Stimulated activated CD8-positive, alpha-beta memory T cell treated with anti-CD3 and anti-CD28 coated beads, Interleukin-4, amount 100 ng/mL, for 1 hour (primary cell): ENCODE measurements around the gene RP9.
"Not testable (repeated sequence)": the region's sequence is repeated elsewhere in the genome, so short reads cannot be mapped to it uniquely, and the experiment has no call there.

Experiments
- DNase-seq, 2 donors: peaks; one replicate each; pipeline ENCODE4 v3.0.0-alpha.2; 2020; ENCODE audit warnings: low read depth in 2 of 2, low spot score in 1 of 2

Gene RP9

GRCh38 chr7:33107136-33108066, 1.8 kb downstream of the RP9 start:
- DNase-seq, result no peak

DNA sequence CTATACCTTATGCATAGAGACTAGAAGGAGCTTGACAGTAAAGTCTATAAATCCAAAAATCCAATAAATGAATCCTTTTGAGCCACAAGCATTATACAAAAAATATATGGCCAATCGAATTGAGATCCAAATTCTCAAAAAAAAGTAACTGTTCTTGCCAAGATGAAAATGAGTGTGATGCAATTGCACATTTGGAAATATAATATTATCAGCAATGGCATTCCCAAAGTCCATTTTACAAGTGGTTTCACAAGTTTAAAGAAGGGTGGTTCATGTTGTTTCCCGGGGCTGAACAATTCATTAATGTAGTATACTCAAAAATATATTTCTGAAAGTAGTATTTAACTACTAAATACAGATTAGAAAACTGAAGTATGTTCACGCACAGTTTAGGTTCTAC, 7.3 kb downstream of the RP9 start:
- no peak for DNase-seq

DNA sequence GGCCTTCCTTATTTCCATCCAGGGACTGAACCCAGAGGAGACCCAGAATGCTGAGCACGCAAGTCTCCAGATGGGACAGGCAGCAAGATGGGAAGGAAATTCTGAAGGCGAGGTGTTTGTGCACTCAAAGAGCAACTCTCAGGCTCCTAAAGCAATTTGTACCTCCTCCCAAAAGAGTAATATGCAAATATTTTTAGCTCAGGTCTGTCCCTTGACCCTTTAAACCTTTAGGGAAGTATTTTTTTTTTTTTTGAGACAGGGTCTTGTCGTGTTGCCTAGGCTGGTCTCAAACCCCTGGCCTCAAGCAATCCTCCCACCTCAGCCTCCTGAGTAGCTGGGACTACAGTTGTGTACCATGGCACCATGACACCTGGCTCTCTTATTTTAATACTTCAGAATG, 8.4 kb downstream of the RP9 start:
- no peak for DNase-seq

- no peak for DNase-seq
Observed at GRCh38 chr7:33099154-33099940, 9.9 kb downstream of the RP9 start.

- DNase-seq, result not testable (repeated sequence)
Observed at GRCh38 chr7:33094745-33095275, 14.4 kb downstream of the RP9 start.

GRCh38 chr7:33093266-33093665, 15.9 kb downstream of the RP9 start:
- no peak for DNase-seq

- DNase-seq, result no peak
Observed at GRCh38 chr7:33091641-33092191, 17.5 kb downstream of the RP9 start.

DNA sequence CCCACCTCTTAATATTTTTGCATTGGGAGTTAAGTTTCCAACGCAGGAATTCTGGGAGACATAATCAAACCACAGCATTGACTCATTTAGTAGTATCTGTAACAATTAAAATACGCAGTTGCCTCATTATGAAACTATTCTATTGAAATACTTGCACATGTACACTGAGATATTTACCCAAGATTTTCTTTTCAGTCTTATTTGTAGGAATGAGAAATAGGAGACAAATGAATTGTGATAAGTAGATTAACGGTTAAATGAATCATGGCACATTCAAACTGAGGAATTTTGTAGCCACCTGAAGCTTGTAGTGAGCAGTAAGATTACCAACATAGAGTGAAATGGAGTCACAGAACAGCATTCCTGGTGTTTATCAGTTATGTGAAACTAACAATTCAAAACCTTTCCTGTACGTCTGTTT, 18.1 kb downstream of the RP9 start:
- no peak for DNase-seq

DNA sequence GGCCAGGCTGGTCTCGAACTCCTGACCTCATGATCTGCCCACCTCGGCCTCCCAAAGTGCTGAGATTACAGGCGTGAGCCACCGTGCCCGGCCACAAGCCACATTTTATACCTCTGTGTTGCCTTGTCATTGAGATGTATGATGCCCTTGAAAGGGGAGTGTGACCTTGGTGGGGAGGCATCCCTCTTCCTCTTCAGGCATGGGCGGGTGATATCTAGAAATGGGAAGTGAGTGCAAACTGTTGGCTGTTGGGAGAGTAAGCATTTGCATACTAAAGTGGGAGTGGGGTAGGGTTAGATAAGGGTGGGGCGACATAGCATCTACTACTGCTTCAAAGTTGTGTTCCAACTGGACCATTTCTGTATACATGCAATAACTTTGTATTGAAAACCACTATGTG, 20.1 kb downstream of the RP9 start:
- DNase-seq, result no peak

DNA sequence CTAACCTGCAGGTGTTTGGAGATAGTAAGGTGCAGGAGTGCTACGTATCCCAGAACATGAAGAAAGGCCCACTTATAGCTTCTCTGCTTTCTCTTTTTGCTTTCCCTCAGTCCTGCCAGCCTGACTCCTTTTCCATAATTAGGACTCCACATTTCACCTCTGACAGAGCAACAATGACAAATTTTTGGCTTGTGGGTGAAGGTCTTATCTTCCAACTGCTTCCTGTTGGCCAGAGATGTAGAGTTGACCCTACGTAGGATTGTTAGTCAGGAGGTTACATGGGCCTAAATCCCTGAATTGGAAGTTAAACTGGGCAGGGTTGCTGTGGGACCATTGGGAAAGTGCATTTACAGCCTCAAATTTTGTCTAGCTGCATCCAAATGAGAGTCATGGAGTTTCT, 21.3 kb downstream of the RP9 start:
- no peak for DNase-seq

DNA sequence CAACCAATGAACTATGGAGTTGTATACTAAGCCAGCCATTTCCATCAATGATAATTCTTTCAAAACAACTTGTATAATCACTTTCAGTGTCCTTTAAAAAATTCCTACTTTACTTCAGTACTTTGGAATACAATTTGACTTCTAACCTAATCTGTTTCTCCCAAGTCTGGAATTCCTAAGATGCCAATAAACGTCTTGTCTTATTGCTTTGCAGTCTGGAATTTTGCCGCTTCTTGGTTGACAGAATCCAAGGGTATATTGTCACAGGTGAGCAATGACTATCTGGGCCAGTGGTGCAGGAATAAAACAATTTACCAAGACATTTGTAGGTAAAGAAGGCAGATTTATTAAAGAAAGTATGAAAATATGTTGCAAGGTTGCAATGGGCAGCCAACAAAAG, 21.8 kb downstream of the RP9 start:
- no peak for DNase-seq

- no peak for DNase-seq
Observed at GRCh38 chr7:33079763-33080690, 29.2 kb downstream of the RP9 start.

- DNase-seq, result no peak
Observed at GRCh38 chr7:33079096-33079495, 30.1 kb downstream of the RP9 start.

- DNase-seq, result no peak
Observed at GRCh38 chr7:33076737-33077136, 32.5 kb downstream of the RP9 start.

GRCh38 chr7:33075818-33076518, 33.2 kb downstream of the RP9 start:
- no peak for DNase-seq

- DNase-seq, result no peak
Observed at GRCh38 chr7:33073243-33073642, 36.0 kb downstream of the RP9 start.

- DNase-seq, result no peak
Observed at GRCh38 chr7:33072471-33072870, 36.7 kb downstream of the RP9 start.

DNA sequence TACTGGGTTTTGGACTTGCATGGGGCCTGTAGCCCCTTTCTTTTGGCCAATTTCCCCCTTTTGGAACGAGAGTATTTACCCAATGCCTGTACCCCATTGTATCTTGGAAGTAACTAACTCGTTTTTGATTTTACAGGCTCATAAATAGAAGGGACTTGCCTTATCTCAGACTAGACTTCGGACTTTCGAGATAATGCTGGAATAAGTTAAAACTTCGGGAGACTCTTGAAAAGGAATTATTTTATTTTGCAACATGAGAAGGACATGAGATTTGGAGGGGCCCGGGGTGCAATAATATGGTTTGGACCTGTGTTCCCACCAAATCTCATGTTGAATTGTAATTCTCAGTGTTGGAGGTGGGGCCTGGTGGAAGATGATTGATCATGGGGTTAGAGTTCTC, 38.4 kb downstream of the RP9 start:
- no peak for DNase-seq

GRCh38 chr7:33070277-33070676, 38.9 kb downstream of the RP9 start:
- DNase-seq, result no peak

- DNase-seq, result no peak
Observed at GRCh38 chr7:33067921-33068320, 41.3 kb downstream of the RP9 start.
